ENCODE data around the gene POP5.
A peak's percentile ranks its signal among the peaks of the same experiment; 100 is the strongest.

POP5 gene

GRCh38 chr12:120540445-120540844 is 40.8 kb downstream of the POP5 start:
- H3K27ac ChIP-seq = no peak overlapping the region

GRCh38 chr12:120539303-120539702 is 41.9 kb downstream of the POP5 start:
- H3K27ac ChIP-seq = no peak overlapping the region
- TF ChIP-seq CTCF (IDR thresholded peaks at IDR 0.05) = no peak
- no peak for TF ChIP-seq ZFX (IDR thresholded peaks at IDR 0.05; ENCODE audit: borderline replicate concordance)

More at GRCh38 chr12:120540445-120540844, 40.8 kb downstream of the POP5 start:
- TF ChIP-seq ZFX (IDR thresholded peaks at IDR 0.05; ENCODE audit: borderline replicate concordance) = no peak
- no peak for TF ChIP-seq CTCF (IDR thresholded peaks at IDR 0.05)

GRCh38 chr12:120538281-120539156 is 42.7 kb downstream of the POP5 start:
- TF ChIP-seq CTCF (IDR thresholded peaks at IDR 0.05) (no peak), ZFX (IDR thresholded peaks at IDR 0.05; ENCODE audit: borderline replicate concordance) (no peak)
- H3K27ac ChIP-seq = peak overlapping the region; percentile 10

GRCh38 chr12:120537856-120538220 is 43.4 kb downstream of the POP5 start:
- no peak for TF ChIP-seq CTCF (IDR thresholded peaks at IDR 0.05)
- no peak for TF ChIP-seq ZFX (IDR thresholded peaks at IDR 0.05; ENCODE audit: borderline replicate concordance)
- H3K27ac ChIP-seq = 0 out of 2 replicates have a peak overlapping the region, but pooled peaks have one; percentile 10

- no peak overlapping the region for H3K27ac ChIP-seq
- TF ChIP-seq CTCF (IDR thresholded peaks at IDR 0.05) (no peak), ZFX (IDR thresholded peaks at IDR 0.05; ENCODE audit: borderline replicate concordance) (no peak)
These were observed 45.0 kb downstream of the POP5 start for GRCh38 chr12:120536064-120536791.

- peak overlapping the region; percentile 77 for H3K27ac ChIP-seq
These were observed 46.2 kb downstream of the POP5 start for GRCh38 chr12:120534703-120535655.

More at GRCh38 chr12:120534703-120535655, 46.2 kb downstream of the POP5 start:
- no peak; the same call in 1 of the 2 replicates for TF ChIP-seq ZFX (IDR thresholded peaks at IDR 0.05; ENCODE audit: borderline replicate concordance)
- no peak for TF ChIP-seq CTCF (IDR thresholded peaks at IDR 0.05)
